Stomach (tissue), 9 donors: Measurements from ENCODE around the gene VSTM2B. TPM values are rescaled to one million over a fixed set of nuclear protein-coding genes. Genes with fewer than 3 reads are reported as not detected.

Experiments
- DNase-seq, 2 donors: peaks; one replicate each; pipeline versions ENCODE4 v3.0.0 to v3.0.0-alpha.2; 2013 to 2019
- H3K27ac ChIP-seq, 5 donors: fragments of 200-600 bp in 4 of 5; sonication (generic) in 4 of 5; one replicate each; pipeline ENCODE4 v1.5.1; 2013 to 2019; ENCODE audit warnings: mild to moderate bottlenecking in 1 of 5, moderate library complexity in 1 of 5
- H3K27me3 ChIP-seq, 3 donors: fragments of 200-600 bp; sonication (generic); one replicate each; pipeline ENCODE4 v1.5.1; 2017 to 2019; ENCODE audit warnings: mixed run types in 1 of 3
- H3K36me3 ChIP-seq, 4 donors: fragments of 200-600 bp; sonication (generic); 1 replicate in 3 of 4; 2 replicates in 1 of 4; pipeline ENCODE4 v1.5.1; 2016 to 2019
- H3K4me1 ChIP-seq, 4 donors: fragments of 200-600 bp; sonication (generic); one replicate each; pipeline ENCODE4 v1.5.1; 2016 to 2019
- H3K4me3 ChIP-seq, 4 donors: fragments of 200-600 bp; sonication (generic) in 3 of 4; one replicate each; pipeline ENCODE4 v1.5.1; 2016 to 2019; ENCODE audit warnings: mild to moderate bottlenecking in 1 of 4
- H3K9me3 ChIP-seq, 4 donors: fragments of 200-600 bp; sonication (generic); one replicate each; pipeline ENCODE4 v1.5.1; 2016 to 2019
- CTCF ChIP-seq, 7 experiments: fragments of 450-650 bp in 4 of 7; fragments of 200-600 bp in 3 of 7; sonication (generic) in 3 of 7; IDR thresholded peaks; one replicate each; pipeline ENCODE4 v1.5.1; 2016 to 2019; ENCODE audit warnings: antibody characterized with exemption in 7 of 7, control low read depth in 2 of 7, mild to moderate bottlenecking in 1 of 7
- EP300 ChIP-seq: sonication (generic); formaldehyde crosslinking; IDR thresholded peaks from one replicate; pipeline ENCODE4 v1.6.1; 2017; ENCODE audit warnings: antibody characterized with exemption
- POLR2A ChIP-seq, 4 donors: fragments of 450-650 bp; IDR thresholded peaks; one replicate each; pipeline ENCODE4 v1.6.1; 2016; ENCODE audit warnings: antibody characterized with exemption in 4 of 4, control low read depth in 2 of 4, mild to moderate bottlenecking in 1 of 4, moderate library complexity in 1 of 4
- POLR2AphosphoS5 ChIP-seq, 3 donors: sonication (generic); formaldehyde crosslinking; IDR thresholded peaks; one replicate each; pipeline ENCODE4 v1.6.1; 2016; ENCODE audit warnings: antibody characterized with exemption in 3 of 3
- WGBS, 5 donors: extraction: QIAGEN DNeasy Blood & Tissue Kit in 3 of 5; methylation state at CpG; one replicate each; pipeline versions ENCODE4 v1.1.5 to v1.1.7; 2013 to 2018; 5-methylcytosine and 5-hydroxymethylcytosine counted together
- intact Hi-C: fragments of 100-400 bp; cut with DNase I; formaldehyde crosslinking; loops from one replicate; pipeline ENCODE4 v1.15.1; 2023; ENCODE audit warnings: low total_unique reads
- polyA plus RNA-seq, 3 donors: library from polyadenylated mRNA; stranded (reverse); fragments of 200-250 nt; gene quantifications; one replicate each; pipeline ENCODE4 v1.2.3, GENCODE V29; 2013
- total RNA-seq, 5 donors: library from RNA; depleted of rRNA; stranded (reverse); fragments of >200 nt; gene quantifications; one replicate each; pipeline versions ENCODE4 v1.1.0 to v1.2.3, GENCODE V29; 2014 to 2016
- donor health status: healthy with polysubstance abuse.
- donor health status: Bipolar disorder and iron deficiency.
- donor health status: healthy.

The VSTM2B gene
- total and polyA plus RNA-seq, 8 donors: not detected

GRCh38 chr19:29514525-29515232, 11.1 kb upstream of the VSTM2B start:
- Histone ChIP-seq H3K36me3 (no peaks in the 10 kb centered on the region), H3K27ac (no peak overlapping the region), H3K27me3 (peaks cover 0 to 58% (median 0%) of the 10 kb centered on the region in 3 donors), H3K4me3 (no peak overlapping the region), H3K4me1 (no peaks in the 10 kb centered on the region), H3K9me3 (no peaks in the 10 kb centered on the region)
- 61 to 75% (median 74%) methylated on average over 8 of the region's 8 CpGs for WGBS, 5 donors
- intact Hi-C loops: no loop called here
- no peak for DNase-seq
- TF ChIP-seq POLR2AphosphoS5 (IDR thresholded peaks at IDR 0.05) (no peak), POLR2A (IDR thresholded peaks at IDR 0.05) (no peak), EP300 (no peak), CTCF (IDR thresholded peaks at IDR 0.05) (no peak)

DNA sequence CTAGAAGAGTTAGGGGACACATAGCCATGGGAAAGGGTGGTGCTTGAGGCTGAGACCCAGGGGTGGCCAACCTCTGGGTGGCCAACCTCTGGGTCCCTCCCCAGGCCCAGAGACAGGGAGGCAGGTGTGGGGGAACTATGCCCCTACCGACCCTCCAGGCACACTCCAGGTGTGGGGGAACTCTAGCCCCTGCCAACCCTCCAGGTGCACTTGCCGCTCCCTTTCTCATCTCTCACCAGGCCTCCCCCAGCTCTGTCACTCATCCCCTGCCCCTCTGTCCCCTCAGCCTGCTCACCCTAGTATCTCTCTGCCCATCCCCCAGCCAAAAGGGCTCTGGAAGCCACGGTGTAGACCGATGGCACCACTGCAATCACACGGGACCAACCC, 10.6 kb upstream of the VSTM2B start:
- no peaks in the 10 kb centered on the region for H3K9me3 ChIP-seq
- no peak overlapping the region for H3K4me3 ChIP-seq
- no peak overlapping the region for H3K27ac ChIP-seq
- intact Hi-C loops: no loop called here
- peaks cover 0 to 58% (median 0%) of the 10 kb centered on the region in 3 donors for H3K27me3 ChIP-seq
- 51 to 67% (median 62%) methylated on average over 5 of the region's 5 CpGs for WGBS, 5 donors
- no peaks in the 10 kb centered on the region for H3K36me3 ChIP-seq
- no peaks in the 10 kb centered on the region for H3K4me1 ChIP-seq
- DNase-seq: no peak
- TF ChIP-seq POLR2AphosphoS5 (IDR thresholded peaks at IDR 0.05): no peak
- no peak for TF ChIP-seq CTCF (IDR thresholded peaks at IDR 0.05)
- TF ChIP-seq POLR2A (IDR thresholded peaks at IDR 0.05): no peak
- no peak for TF ChIP-seq EP300

DNA sequence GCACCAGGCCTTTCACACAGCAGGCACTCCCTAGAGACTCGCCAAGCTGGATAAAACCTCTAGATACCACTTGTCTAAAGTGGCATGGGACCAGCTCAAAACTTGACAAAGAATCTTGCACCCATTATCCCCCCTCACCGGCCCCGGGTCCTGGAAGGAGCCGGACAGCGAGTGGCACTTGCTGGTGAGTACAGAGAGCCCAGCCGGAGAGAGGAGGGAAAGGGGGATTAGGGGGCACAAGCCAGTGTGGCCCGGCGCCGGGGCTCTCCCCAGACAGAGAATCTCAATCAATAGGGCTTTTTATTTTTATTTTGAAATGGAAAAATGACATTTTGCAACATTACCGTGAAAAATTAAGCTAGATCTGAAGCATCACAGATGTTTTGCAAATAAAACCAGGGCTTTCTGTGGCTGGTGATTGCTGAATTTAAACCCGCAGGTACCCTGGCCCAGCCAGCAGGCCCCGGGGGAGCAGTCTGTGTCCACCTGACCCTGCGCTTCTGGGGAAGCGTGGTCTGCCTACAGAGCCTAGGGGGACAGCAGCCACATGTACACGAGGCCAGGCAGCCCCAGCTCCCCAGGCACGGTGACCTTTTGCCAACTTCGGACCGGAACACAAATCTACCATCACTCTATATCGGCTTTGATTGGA, 10.0 kb upstream of the VSTM2B start:
- H3K4me1 ChIP-seq: no peaks in the 10 kb centered on the region
- H3K27ac ChIP-seq: no peak overlapping the region
- H3K9me3 ChIP-seq: no peaks in the 10 kb centered on the region
- H3K36me3 ChIP-seq: no peaks in the 10 kb centered on the region
- TF ChIP-seq EP300 (no peak), POLR2A (IDR thresholded peaks at IDR 0.05) (no peak), CTCF (IDR thresholded peaks at IDR 0.05) (no peak), POLR2AphosphoS5 (IDR thresholded peaks at IDR 0.05) (no peak)
- H3K4me3 ChIP-seq: no peak overlapping the region
- peaks cover 0 to 58% (median 0%) of the 10 kb centered on the region in 3 donors for H3K27me3 ChIP-seq
- intact Hi-C loops: no loop called here
- WGBS, 5 donors: 64 to 81% (median 79%) methylated on average over 18 to 19 of the region's 19 CpGs
- DNase-seq: no peak

GRCh38 chr19:29516358-29516725, 9.5 kb upstream of the VSTM2B start:
- Histone ChIP-seq H3K36me3 (no peaks in the 10 kb centered on the region), H3K9me3 (no peaks in the 10 kb centered on the region), H3K4me3 (no peak overlapping the region), H3K4me1 (no peaks in the 10 kb centered on the region), H3K27me3 (peaks cover 0 to 58% (median 0%) of the 10 kb centered on the region in 3 donors), H3K27ac (no peak overlapping the region)
- TF ChIP-seq EP300 (no peak), POLR2A (IDR thresholded peaks at IDR 0.05) (no peak), CTCF (IDR thresholded peaks at IDR 0.05) (no peak), POLR2AphosphoS5 (IDR thresholded peaks at IDR 0.05) (no peak)
- 75 to 79% (median 78%) methylated on average over 8 to 9 of the region's 9 CpGs for WGBS, 5 donors
- no peak for DNase-seq
- intact Hi-C loops: no loop called here
